H1 (cell line): ENCODE results near the gene PLXDC2. TPM values are rescaled to one million over a fixed set of nuclear protein-coding genes. Genes with fewer than 3 reads are reported as not detected.

ENCODE experiments used
- ATF2 ChIP-seq: IDR thresholded peaks from 2 replicates; pipeline ENCODE4 v1.6.1; 2012; ENCODE audit warnings: low read length, inconsistent platforms
- BRCA1 ChIP-seq: IDR thresholded peaks from 2 replicates; pipeline ENCODE4 v1.6.1; 2012; ENCODE audit warnings: low read depth, low read length, improper control_type of control experiment
- FOSL1 ChIP-seq: IDR thresholded peaks from 2 replicates; pipeline ENCODE4 v1.6.1; 2011; ENCODE audit warnings: mild to moderate bottlenecking, low read depth, low read length, moderate library complexity; ENCODE audit not compliant: insufficient read depth
- GTF2F1 ChIP-seq: IDR thresholded peaks from 2 replicates; pipeline ENCODE4 v1.6.1; 2012; ENCODE audit warnings: low read depth, low read length, improper control_type of control experiment, borderline replicate concordance
- MAFK ChIP-seq: IDR thresholded peaks from 2 replicates; pipeline ENCODE4 v1.6.1; 2012; ENCODE audit warnings: low read depth, mild to moderate bottlenecking, improper control_type of control experiment, low read length
- SAP30 ChIP-seq: fragments of 300-600 bp; sonication (generic); IDR thresholded peaks from 2 replicates; pipeline ENCODE4 v1.7.1; 2012; ENCODE audit warnings: low read length, moderate library complexity, mild to moderate bottlenecking, inconsistent platforms; ENCODE audit not compliant: insufficient read depth, insufficient replicate concordance
- polyA plus RNA-seq, 7 experiments: library from polyadenylated mRNA; depleted of rRNA in 3 of 7; stranded (reverse) in 5 of 7; unstranded in 2 of 7; fragments of >200 nt in 5 of 7; fragments of 200-250 nt in 2 of 7; gene quantifications; 1 replicate in 5 of 7; 2 replicates in 1 of 7; 4 replicates in 1 of 7; pipeline versions ENCODE4 v1.2.1 to v1.2.3, GENCODE V29; 2011 to 2013; ENCODE audit warnings: missing spikeins in 2 of 7, mixed read lengths in 2 of 7
- total RNA-seq: library from RNA; stranded (reverse); fragmentation: NEBNext Ultra II Directional; extraction: Animal tissue kit (Norgen Biotek cat#: 25700); gene quantifications from 2 replicates; pipeline ENCODE4 v1.2.1, GENCODE V29; 2021

The PLXDC2 gene
- total and polyA plus RNA-seq, 2 of the 8 experiments (the other 6 are each of a cell fraction or from before 2014, with no cell fraction given) = 23.0 to 40.5 TPM

- TF ChIP-seq BRCA1 (no peak), MAFK (no peak), ATF2 (no peak), SAP30 (no peak), GTF2F1 (no peak), FOSL1 (no peak)
Measured at GRCh38 chr10:19961076-19962053, 145.1 kb downstream of the PLXDC2 start (continued).
